Neural progenitor cell (in vitro differentiated cells): ENCODE measurements around the gene FAT4.

Experiments used
- CTCF ChIP-seq: fragments of 200-600 bp; sonication (generic); IDR thresholded peaks from 2 replicates; pipeline ENCODE4 v1.5.1; 2017; ENCODE audit warnings: antibody characterized with exemption, mild to moderate bottlenecking
- EZH2 ChIP-seq: fragments of 200-600 bp; sonication (generic); IDR thresholded peaks from 2 replicates; pipeline ENCODE4 v1.6.1; 2017; ENCODE audit warnings: antibody characterized with exemption, mild to moderate bottlenecking, moderate library complexity
- EZH2phosphoT487 ChIP-seq: fragments of 200-600 bp; sonication (generic); IDR thresholded peaks from 2 replicates; pipeline ENCODE4 v1.6.1; 2017; ENCODE audit warnings: antibody characterized with exemption

DNA sequence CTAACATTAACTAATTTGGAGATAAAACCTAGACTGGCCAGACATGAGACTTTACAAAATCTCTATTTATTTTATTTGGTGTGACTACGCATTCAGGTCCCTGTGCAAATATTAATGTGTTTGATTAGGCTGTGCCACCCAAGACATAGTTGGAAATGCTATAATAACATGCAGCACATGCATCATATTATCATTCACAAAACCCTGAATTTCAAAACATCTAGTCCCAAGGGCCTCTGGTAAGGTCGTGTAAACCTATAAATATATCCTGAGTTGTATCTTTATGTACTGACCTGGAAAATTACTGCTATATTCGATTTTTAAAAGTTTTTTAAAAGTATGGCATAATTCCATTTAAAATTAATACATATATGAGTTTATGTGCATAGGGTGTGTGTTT, 47.1 kb upstream of the FAT4 start:
- no peak for TF ChIP-seq CTCF
- TF ChIP-seq EZH2phosphoT487: no peak
- TF ChIP-seq EZH2: no peak
